ENCODE data around the gene AKAP13.

GRCh38 chr15:85603160-85603559, 222.8 kb downstream of the AKAP13 start:
- TF ChIP-seq CTCF (IDR thresholded peaks at IDR 0.05), result no peak
- no peak for TF ChIP-seq POLR2A (IDR thresholded peaks at IDR 0.05)

Data from ovary (tissue), 3 donors.